RPMI7951 (cell line): ENCODE measurements around the gene RASIP1. TPM values are rescaled to one million over a fixed set of nuclear protein-coding genes. Genes with fewer than 3 reads are reported as not detected.
"Not testable (repeated sequence)": the region's sequence is repeated elsewhere in the genome, so short reads cannot be mapped to it uniquely, and the experiment has no call there.

Experiments
- DNase-seq: peaks from one replicate; pipeline ENCODE4 v3.0.0-alpha.2; 2012; ENCODE audit warnings: low read depth
- total RNA-seq: library from RNA; depleted of rRNA; stranded (reverse); fragments of >200 nt; shearing (Covaris generic); gene quantifications from 2 replicates; pipeline ENCODE4 v1.2.3, GENCODE V29; 2014

Gene RASIP1
- total RNA-seq, 1 experiment from 2014 or later, result 1.9 TPM

DNA sequence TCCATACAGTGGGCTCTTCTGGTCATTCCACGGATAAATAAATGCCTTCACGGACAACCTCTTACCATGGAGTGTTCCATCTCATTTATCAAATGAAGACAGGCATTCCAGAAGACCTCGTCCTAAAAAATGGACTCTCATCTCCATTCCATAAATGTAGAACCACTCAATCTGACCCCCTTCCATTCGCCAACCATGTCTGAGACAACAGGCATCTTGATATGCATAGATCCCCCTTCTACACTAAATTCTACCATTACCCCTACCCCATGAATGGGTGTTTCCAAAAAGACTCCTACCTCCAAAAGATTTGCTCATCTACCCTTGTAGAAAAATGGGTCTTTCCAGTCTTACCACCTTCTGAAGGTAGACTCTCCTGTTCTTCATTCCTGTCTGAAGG, 9.0 kb downstream of the RASIP1 start:
- no peak for DNase-seq

DNA sequence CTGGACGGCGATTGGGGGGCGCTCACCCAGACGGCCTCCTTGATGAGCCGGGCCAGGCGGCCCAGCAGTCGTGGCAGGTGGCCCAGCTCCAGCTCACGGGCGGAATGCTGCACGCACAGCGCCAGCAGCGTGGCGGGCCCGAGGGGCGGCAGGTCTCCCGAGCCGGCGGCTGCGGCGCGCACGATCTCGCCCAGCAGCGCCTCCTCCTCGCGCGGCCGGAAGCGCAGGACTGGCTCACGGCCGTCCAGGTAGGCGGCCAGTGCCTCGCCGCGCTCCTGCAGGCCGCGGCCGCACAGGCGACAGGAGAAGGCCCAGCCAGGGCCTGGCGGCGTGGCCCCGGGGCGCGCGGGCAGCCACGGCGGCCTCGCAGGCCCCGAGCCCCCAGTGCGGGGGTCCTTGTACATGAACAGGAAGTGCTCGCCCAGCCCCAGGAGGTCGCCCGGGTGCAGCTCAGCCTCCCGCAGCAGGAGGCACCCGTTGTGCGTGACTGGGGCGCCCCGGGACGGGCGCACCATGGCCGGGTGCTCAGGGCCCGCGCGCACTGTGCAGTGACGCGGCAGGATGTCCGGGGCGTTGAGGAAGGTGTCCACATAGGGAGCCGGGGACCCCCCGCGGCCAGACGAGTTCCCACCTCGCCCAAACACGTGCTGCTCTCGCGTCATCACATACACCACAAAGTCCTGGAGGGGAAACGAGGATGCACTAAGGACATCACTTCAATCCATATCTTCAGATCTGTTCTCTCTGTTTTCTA, 11.3 kb downstream of the RASIP1 start:
- no peak for DNase-seq

DNA sequence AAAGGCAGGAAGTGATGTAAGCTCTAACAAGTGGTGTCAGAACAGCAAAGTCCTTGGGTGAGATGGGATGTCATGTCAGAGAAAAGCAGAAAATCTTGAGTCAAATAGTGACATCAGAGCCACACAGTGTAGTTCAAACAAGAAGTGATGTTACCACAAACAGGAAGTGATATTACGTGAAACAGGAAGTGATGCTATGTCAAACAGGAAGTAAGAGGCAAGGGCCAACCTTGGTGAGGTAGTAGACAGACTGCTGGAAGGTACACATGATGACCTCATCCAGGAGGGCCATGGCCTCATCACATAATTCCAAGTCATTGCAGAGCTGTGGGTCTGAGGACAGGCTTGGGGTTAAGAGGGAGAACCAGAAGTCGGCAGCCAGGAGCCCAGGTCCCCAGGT, 13.9 kb downstream of the RASIP1 start:
- DNase-seq, result no peak

DNA sequence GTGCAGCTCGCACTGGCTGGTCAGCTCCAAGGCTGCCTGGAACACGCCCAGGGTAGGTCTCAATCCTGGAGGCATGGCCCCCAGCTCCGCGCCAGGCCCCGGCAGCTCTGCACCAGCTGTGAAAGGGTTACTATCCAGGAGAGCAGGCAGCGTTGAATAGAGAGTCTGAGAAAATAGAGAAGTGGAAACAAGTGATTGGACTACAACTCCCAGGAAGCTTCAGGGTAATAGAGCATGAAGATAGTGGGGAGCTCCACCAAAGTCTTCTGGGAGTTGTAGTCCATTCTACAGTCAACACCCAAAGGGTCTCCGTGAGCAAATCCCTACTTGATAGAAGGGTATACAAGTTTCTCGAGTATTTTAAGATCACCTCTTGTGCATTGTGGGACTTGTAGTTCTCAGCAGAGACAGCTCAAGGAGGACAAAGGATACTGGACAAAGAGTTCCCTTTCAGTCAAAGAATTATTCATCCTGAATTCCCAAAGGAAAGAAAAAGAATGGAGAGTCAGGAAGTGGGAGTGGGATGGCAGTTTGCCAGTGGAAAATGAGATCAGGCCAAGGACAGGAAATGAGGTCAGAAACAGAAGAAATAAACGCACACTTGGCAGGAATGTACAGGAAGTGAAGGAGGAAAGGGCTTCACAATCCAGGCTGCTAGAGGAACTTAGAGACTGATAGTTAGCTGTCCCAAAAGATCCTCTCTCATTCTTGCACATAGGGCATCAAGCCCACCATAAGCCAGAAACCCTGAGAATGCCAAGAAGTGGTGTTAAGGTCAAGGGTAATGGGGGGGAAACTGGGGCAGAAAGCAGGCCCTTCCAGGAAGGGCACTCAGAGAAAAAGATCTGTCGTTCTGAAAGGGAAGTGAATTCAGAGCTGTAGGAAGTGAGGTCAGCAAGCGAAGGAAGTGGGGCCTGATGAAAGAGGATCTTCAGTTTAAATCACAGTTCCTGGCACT, 15.3 kb downstream of the RASIP1 start:
- DNase-seq, result peak; percentile 86

DNA sequence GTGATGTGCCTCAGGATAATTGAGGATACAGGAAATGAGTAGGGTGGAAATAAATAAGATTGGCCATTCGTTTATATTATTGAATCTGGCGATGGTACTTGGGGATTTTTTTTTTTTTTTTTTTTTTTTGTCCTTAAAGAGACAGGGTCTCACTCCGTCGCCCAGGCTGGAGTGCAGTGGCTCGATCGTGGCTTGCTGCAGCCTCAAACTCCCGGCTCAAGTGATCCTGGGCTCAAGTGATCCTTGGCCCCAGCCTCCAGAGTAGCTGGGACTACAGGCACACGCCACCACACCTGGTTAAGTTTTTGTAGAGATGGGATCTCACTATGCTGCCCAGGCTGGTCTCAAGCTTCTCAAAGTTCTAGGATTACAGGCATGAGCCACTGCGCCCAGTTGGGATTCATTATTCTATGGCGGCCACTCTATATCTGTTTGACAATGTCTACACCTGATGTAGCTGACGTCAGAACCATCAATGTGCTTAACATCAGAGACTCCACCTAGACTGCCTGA, 18.2 kb downstream of the RASIP1 start:
- DNase-seq, result no peak

DNA sequence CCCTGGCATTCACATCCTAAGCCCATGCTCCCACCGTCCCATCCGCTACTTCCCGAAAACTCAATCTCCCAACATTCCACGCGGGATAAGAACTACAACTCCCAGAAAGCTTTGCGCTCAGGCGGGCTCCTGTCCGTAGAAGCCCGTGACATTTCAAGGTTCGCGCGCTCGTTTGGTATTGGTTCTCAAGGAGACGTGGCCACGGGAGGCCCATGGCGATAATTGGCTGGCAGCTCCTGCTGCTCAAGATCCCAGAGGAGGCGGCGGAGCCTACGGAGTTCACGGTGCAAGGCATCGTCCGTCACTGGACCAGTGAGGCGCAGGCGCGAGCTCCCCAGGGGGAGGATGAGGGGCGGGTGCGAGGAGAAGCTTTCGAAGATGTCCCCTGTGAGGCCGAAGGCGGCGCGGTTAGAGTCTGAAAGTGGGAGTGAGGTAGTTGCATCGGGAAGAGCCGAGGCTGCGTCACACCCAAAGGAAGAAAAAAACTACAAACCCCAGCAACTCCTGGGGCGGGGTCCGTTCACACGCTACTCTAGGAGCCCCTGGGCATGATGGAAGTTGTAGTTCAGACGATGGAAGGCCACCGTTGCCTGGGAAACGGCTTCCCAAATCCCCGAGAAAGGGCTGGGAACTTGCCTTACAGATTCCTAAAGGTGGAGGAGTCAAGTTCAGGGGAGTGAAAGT, 19.7 kb downstream of the RASIP1 start:
- DNase-seq, result peak; percentile 99

DNA sequence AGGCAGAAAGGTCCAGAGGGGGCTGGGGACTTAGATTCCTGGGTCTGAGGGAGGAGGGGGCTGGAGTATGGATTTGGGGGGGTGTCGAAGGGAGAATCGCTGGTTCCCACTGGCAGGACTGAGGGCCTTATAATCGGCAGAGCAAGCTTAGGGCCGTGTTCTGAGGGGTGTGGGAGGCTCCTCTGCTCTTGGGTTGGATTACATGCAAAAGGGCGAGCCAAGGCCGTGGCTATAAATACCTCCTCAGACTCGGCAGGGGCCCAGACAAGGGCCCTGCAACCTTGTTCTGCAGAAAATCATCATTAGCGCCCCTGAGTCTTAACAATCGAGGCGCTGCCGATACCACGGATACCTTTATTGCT, 20.2 kb downstream of the RASIP1 start:
- DNase-seq, result no peak

DNA sequence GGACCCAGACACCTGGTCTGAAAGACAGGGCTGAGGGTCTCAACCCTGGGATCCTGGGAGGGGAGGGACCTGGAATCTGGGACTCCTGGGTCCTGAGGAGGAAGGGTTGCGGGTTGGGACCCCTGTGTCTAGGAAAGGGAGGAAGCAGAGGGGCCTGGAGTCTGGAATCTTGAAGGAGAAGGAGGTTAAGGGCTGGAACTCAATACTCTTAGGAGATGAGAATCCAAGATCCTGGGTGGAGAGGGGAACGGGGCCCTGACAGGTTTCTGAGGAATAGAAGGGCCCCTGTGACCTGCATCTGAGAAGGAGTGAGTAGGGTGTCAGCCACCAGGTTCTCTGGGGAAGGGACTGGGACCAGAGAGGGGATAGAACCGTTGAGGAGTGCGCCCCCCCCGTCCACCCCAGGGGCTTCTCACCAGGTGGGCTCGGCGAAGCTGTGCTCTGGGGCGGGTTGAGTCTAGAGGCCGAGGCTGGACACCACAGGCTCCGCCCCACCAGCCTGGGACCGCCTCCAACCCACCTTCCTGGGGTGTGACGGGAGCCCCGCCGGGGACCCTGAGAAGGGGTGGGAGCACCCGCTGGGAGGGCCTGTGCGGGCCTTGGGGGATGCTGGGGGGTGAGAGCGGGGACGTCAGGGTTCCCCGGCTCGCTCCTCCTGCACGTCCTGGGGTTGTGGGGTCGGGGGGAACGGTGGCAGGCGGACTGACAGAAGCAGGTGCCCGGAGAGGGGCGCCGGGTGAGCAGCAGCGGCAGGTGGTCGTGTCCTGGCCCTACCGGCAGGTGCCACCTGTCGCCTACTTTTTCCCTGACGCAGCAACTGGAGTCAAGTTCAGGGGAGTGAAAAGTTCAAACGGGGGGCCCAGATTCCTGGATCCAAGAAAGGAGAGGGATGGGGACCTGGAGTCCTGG, 20.9 kb downstream of the RASIP1 start, which contains the start of gene MAMSTR:
Gene MAMSTR (minus strand): TSS at position 463 of the 909 bp plus-strand sequence. CDS start 694 bp downstream, outside the sequence.
- DNase-seq, result no peak

DNA sequence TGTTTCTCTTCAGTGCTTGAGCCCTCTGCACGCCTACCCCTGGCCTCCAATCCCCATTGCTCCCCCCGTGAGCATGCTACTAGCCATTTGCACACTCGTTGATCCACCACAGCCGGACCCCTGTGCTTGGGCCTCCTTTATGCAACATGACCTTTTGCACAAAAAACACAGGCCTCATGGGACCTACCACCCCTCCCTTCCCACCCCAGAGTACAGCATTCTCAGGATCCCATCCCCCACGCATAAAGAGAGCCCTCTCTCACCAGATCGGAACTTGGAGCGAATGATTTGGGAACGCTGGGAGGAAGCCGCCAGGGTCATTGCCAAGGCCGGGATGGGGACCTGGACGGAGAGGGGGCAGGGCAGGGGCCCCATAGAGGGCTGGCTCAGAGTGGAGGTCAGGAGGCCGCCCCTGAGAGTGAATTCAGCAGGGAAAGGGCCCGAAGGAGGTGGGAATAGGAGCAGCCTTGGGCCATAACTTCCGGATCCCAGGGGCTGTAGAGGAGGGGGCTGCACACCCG, 21.6 kb downstream of the RASIP1 start:
- DNase-seq, result no peak

DNA sequence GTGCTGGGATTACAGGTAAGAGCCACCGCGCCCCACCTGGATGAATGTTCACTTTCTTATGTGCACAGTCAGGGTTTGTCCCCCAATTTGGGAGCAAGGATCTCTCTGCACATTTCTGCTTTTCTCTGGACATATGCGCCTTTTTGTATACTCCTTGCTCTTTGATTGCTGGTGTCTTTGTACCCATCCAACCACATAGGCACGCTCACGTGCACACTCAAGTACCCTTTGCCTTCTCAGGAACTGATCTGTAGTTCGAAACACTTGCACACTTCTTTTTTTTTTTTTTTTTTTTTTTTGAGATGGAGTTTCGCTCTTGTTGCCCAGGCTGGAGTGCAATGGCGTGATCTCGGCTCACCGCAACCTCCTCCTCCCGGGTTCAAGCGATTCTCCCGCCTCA, 22.3 kb downstream of the RASIP1 start:
- not testable (repeated sequence) for DNase-seq

DNA sequence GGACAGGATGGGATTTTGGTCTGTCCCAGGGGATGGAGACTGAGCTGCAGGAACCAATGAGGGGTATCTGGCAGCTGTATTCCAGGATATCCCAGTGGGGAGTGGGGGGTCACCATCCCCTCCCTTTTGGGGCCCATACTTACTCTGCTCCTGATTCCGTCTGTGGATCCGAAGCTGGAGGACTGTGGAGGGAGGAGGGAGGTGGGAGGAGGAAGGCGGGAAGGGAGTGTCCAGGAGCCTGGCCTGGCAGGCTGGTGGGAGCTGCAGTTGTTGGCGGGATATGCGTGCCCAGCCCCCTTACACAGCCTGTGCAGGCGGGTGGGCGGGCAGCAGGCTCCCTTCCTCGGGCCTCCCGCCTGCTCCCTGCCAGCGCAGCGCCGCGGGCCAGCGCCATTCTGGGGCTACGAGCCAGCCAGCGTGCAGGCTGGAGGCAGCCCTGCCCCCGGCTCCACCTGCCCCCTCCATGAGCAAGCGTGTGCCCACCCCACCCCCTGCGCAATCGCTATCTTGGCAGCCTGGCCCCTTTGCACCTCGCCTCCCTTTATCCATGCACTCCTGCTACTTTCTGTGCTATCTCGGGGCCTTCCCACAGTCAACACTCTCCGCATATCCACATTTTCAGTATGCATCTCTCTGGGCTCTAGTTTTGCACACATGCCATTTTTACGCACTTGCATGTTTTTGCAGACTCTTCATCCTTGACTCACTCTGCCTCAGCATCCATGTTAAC, 23.7 kb downstream of the RASIP1 start:
- DNase-seq, result peak; percentile 17

DNA sequence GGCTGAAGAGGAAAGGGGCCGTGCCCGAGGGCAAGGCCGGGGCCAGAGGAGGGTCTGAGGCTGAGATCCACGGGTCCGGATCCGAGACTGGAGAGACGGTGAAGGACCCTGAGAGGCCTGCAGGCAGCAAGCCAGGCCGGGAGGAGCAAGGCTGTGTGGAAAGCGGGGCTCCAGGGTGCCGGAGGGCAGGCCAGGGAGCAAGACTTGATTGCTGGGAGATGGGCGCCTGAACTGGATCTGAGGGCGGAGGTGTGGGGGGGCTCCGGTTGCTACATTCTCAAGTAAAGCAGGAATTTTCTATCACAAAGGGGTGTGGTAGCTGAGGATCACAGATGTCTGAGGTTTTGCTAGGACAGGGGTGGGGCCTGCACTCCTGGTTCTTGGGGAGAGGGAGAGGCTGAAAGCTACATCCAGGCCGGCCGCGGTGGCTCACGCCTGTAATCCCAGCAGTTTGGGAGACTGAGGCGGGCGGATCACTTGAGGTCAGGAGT, 24.7 kb downstream of the RASIP1 start:
- no peak for DNase-seq

DNA sequence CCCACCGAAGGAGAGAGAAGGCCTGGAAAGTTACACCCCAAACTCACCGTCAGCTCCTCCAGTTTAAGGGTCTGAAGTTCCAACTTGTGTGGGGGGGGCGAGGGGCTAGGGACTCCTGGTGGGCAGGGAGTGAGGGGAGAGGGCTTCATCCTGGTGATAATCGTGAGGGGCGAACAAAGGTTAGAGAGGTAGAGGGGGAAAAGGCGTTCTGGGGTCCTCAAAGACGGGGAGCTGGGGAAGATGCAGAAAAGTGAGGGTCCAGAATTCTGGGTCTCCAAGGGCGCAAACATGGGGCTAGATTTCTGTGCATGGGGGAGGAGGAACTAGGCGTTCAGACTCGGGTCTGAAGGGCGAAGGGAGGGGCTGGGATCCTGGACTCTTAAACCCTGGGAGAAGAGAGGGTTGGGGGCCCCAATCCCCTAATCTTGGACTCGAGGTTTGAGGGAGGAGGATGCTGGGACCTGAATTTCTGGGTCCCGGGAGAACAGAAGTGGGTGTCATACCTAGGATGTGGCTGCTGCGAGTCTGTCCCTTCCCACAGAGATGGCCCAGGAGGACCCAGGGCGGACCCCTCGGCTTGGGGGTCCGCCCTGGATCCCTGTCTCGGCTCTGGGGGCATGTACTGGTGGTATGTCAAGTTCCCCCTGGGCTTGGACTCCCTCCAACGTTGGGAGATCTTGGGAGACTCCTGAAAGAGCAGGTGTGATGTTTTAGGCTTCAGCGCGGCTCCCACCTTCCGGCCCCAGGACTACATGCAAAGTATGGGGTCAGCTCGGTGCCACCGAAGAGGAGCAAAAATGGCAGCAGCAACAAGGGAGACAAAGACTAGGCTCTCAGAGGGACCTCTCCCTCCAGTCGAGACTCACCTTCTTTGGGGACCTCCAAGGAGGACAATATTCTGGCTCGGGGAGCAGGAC, 25.4 kb downstream of the RASIP1 start:
- DNase-seq, result no peak

DNA sequence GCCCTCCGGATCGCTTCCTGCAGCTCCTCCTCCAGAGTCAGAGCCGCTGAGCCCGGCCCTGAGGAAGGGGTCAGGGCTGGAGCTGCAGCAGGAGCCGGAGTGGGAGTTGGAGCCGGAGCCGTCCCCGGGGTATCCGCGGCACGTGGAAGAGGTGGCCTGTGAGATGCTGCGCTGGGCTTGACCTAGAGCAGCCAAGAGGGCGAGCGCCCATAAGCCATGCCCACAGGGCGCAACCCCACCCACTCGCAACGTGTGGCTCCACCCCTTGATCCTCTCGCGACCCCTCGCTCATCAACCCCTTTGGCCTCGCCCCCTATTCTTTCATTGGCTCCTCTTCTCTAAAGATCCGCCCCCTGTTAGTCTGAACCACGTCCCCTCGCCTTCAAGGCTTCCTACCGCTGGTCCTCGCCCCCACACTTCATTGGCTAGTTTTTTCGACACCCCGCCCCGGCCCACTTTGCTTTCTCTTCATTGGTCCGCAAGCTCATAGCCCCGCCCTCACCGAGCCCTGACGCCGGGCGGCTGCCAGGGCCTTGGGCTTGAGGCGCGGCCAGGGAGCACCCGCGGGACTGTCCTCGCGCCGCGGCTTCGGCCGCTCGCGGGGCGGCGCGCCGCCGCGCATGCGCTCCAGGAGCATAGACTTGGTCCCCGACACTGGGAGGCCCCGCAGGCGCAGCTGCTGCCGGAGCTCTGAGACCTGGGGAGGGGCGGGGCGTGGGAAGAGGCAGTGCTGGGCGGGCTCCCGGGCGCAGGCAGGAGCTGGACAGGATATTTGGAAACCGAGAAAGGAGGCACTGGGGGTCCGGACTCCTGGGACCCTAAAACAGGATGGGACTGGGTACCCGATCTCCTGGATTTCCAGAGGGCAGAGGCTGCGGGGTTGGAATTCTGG, 26.3 kb downstream of the RASIP1 start:
- peak; percentile 100 for DNase-seq

DNA sequence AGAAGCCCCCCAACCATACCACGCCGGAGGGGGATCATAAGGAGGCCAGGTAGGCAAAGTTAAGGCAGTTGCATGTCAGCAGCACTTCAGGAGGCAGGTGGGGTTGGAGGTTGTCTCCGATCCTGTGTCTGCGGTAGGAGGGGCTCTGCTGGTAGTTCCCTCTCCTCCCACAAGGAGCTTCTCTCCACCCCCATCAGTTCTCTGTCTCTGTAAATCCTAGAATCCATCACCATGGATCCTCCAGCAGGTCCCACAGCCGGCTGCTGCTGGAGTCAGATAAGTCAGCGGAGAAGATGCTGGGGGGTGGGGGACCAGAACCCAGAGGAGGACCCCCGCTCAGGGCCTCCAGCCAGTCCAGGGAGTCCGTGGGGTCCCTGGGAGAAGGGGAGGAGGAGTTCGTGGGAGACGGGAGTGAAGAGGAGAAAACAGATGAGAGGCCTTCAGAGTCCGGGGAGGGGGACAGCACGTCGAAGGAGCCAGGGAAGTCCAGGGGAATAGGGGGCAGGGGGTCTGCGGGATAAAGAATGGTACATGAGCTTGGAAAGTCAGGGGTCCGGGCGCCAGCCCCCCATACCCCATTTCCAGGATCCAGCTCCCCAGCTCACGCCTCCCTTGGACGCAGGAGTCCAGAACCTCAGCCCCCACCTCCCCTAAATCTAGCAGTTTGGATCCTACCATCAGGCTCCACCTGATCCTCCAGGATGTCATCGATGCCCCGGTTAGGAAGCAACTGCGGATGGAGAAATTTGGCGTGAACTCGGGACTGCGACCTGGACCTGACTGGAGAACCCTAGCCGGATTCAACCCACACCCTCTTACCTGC, 27.2 kb downstream of the RASIP1 start:
- peak; percentile 23 for DNase-seq

DNA sequence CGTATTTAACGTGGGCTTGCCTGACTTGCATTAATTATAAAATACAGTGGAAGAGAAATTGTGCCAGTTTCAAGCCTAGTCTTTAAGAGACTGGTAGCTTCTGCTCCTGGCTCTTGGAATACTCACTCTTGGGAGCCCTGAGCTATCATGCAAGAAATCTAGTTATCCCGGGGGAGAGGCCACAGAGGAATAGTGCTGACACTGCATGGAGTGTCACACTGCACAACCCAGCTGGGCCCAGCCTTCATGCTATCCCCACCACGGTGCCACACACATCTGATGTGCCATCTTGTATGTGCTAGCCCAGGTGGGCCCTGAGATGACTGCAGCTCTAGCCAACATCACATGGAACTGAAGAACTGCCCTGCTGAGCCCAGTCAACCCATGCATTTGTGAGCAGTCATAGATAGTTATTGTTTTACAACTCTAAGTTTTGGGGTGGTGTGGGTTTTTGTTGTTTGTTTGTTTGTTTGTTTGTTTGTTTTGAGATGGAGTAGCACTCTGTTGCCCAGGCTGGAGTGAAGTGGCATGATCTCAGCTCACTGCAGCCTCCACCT, 29.2 kb downstream of the RASIP1 start:
- DNase-seq, result no peak
